Measurements from ENCODE around the gene KIF16B. TPM values are rescaled to one million over a fixed set of nuclear protein-coding genes. Genes with fewer than 3 reads are reported as not detected.

KIF16B gene
- total and polyA plus RNA-seq, 8 donors = 5.0 to 59.8 (median 24.2) TPM

DNA sequence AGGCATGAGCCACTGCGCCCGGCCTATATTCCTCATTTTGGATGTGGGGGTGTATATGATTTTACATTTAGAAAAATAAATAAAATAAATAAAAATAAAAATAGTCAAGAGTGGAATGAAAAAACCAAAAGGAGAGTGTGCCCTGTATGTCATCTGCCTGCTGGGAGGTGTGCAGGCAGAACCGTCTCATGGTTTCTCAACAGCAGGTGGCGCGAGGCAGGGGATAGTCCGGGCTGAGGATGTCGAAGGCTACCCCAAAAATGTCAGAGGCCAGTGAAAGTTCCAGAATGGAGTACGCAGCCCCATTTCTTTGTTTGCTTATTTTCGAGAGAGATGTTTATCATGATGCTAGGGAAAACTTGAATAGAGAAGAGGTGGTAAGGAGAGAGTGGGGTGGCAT, 16.4 kb upstream of the KIF16B start:
- Histone ChIP-seq H3K27me3 (no peaks in the 10 kb centered on the region), H3K4me1 (no peaks in the 10 kb centered on the region), H3K4me3 (no peak overlapping the region), H3K9me3 (no peaks in the 10 kb centered on the region), H3K27ac (no peak overlapping the region), H3K36me3 (no peaks in the 10 kb centered on the region)
- no peak for DNase-seq
- WGBS, 5 donors = 80 to 88% (median 84%) methylated on average over 9 of the region's 9 CpGs
- TF ChIP-seq, protein P1, sequence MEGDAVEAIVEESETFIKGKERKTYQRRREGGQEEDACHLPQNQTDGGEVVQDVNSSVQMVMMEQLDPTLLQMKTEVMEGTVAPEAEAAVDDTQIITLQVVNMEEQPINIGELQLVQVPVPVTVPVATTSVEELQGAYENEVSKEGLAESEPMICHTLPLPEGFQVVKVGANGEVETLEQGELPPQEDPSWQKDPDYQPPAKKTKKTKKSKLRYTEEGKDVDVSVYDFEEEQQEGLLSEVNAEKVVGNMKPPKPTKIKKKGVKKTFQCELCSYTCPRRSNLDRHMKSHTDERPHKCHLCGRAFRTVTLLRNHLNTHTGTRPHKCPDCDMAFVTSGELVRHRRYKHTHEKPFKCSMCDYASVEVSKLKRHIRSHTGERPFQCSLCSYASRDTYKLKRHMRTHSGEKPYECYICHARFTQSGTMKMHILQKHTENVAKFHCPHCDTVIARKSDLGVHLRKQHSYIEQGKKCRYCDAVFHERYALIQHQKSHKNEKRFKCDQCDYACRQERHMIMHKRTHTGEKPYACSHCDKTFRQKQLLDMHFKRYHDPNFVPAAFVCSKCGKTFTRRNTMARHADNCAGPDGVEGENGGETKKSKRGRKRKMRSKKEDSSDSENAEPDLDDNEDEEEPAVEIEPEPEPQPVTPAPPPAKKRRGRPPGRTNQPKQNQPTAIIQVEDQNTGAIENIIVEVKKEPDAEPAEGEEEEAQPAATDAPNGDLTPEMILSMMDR (IDR thresholded peaks at IDR 0.05) = no peak
- TF ChIP-seq EP300 (IDR thresholded peaks at IDR 0.05) (no peak), POLR2A (IDR thresholded peaks at IDR 0.05) (no peak), POLR2AphosphoS5 (IDR thresholded peaks at IDR 0.05) (no peak)
- intact Hi-C loops (cut with DNase I; ENCODE audit: low total_unique reads) = no loop called here

DNA sequence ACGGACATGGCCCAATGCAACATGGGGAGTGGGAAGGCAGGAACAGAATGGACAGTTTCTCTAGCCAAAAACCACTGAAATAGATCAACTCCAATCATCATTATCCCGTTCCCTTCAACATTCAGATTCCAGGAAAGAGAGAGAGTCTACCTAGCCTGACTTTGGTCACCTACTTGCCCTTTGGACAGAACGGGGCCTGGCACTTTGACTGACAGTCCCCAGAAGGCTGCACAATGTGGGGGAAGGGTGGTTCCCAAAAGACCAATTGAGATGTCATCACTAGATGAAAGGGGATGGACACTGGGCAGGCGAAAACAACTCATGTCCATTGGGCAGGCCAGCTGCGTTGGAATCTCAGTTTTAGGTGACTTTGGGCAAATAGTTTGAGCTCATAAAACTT, 15.0 kb upstream of the KIF16B start:
- H3K4me3 ChIP-seq = no peak overlapping the region
- H3K9me3 ChIP-seq = no peaks in the 10 kb centered on the region
- WGBS, 5 donors = 79 to 87% (median 83%) methylated on average over 5 of the region's 5 CpGs
- H3K27ac ChIP-seq = no peak overlapping the region
- no peak for DNase-seq
- H3K4me1 ChIP-seq = no peaks in the 10 kb centered on the region
- H3K27me3 ChIP-seq = peaks cover 0 to 3% (median 0%) of the 10 kb centered on the region in 3 donors
- TF ChIP-seq POLR2AphosphoS5 (IDR thresholded peaks at IDR 0.05) (no peak), EP300 (IDR thresholded peaks at IDR 0.05) (no peak), POLR2A (IDR thresholded peaks at IDR 0.05) (no peak)
- TF ChIP-seq, protein P1 (IDR thresholded peaks at IDR 0.05) = no peak
- intact Hi-C loops (cut with DNase I; ENCODE audit: low total_unique reads) = no loop called here
- H3K36me3 ChIP-seq = no peaks in the 10 kb centered on the region

DNA sequence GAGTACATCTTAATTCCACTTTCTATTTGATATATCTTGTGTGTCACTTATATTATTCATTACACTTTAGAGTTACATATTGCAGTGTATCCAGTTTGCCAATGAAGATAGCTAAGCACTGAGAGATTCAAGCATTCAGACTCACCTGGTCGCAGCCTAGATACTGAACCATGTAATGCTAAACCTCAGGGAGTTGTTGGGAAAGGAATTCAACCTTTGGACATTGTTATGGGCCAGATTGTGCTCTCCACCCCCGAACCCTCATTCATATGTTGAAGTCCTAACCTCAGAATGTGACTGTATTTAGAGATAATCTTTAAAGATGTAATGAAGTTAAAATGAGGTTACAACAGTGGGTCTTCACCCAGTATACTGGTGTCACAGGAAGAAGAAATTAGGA, 13.8 kb upstream of the KIF16B start:
- intact Hi-C loops (cut with DNase I; ENCODE audit: low total_unique reads) = no loop called here
- DNase-seq = no peak
- no peaks in the 10 kb centered on the region for H3K9me3 ChIP-seq
- 39 to 70% (median 52%) methylated on average over 2 of the region's 2 CpGs for WGBS, 5 donors
- no peaks in the 10 kb centered on the region for H3K36me3 ChIP-seq
- peaks cover 0 to 3% (median 0%) of the 10 kb centered on the region in 3 donors for H3K27me3 ChIP-seq
- no peaks in the 10 kb centered on the region for H3K4me1 ChIP-seq
- H3K27ac ChIP-seq = no peak overlapping the region
- TF ChIP-seq POLR2AphosphoS5 (IDR thresholded peaks at IDR 0.05) (no peak), EP300 (IDR thresholded peaks at IDR 0.05) (no peak)
- no peak overlapping the region for H3K4me3 ChIP-seq

DNA sequence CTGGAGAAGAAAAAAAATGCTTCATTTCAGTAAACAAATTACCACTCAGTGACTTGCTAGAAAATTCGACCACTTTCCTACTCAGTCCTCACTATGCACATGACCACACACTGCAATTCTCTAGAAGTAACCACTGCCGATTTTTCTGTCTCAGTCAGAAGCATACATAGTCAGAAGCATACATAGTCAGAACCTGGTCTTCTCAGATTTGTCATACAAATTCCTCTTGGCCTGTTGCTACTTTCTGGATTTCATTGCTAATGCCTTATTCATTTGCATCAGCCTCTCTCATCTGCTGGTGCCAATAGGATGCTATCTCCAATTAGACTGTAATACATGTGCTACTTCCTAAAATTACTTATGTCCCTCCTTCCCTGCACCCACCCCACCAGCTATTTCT, 10.2 kb upstream of the KIF16B start:
- TF ChIP-seq POLR2A (IDR thresholded peaks at IDR 0.05) (no peak), EP300 (IDR thresholded peaks at IDR 0.05) (no peak), POLR2AphosphoS5 (IDR thresholded peaks at IDR 0.05) (no peak)
- TF ChIP-seq, protein P1 (IDR thresholded peaks at IDR 0.05) = no peak
- WGBS, 5 donors = 58 to 76% (median 73%) methylated on average over 2 of the region's 2 CpGs

DNA sequence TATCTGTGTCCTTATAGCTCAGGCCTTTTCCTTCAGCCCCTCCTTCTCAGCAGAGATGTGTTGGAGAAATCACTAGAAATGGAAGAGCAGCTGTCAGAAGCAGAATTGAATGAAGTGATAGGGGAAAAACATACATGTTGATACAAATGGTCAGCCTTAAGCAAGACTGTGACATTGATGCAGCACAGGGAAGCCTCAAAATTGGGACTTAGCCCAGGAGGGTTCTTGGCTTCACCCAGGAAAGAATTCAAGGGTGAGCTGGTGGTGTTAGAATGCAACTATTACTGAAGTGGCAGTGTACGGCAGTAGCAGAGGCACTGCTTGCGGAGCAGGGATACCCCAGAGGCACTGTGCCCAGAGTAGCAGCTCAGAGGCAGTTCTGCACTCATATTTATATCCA, 8.0 kb upstream of the KIF16B start:
- H3K36me3 ChIP-seq = no peaks in the 10 kb centered on the region
- no peak overlapping the region for H3K4me3 ChIP-seq
- intact Hi-C loops (cut with DNase I; ENCODE audit: low total_unique reads) = no loop called here
- no peaks in the 10 kb centered on the region for H3K9me3 ChIP-seq
- H3K27me3 ChIP-seq = peaks cover 0 to 3% (median 0%) of the 10 kb centered on the region in 3 donors
- no peak for DNase-seq
- no peak overlapping the region for H3K27ac ChIP-seq
- TF ChIP-seq EP300 (IDR thresholded peaks at IDR 0.05) (no peak), POLR2AphosphoS5 (IDR thresholded peaks at IDR 0.05) (no peak), POLR2A (IDR thresholded peaks at IDR 0.05) (no peak)
- TF ChIP-seq, protein P1 (IDR thresholded peaks at IDR 0.05) = no peak
- H3K4me1 ChIP-seq = peaks cover 0 to 19% (median 5%) of the 10 kb centered on the region in 4 donors
- 69 to 96% (median 89%) methylated on average over 2 of the region's 2 CpGs for WGBS, 5 donors

More for the DNA sequence above, 10.2 kb upstream of the KIF16B start:
- intact Hi-C loops (cut with DNase I; ENCODE audit: low total_unique reads) = no loop called here
- Histone ChIP-seq H3K9me3 (no peaks in the 10 kb centered on the region), H3K27ac (no peak overlapping the region), H3K36me3 (no peaks in the 10 kb centered on the region), H3K27me3 (peaks cover 0 to 3% (median 0%) of the 10 kb centered on the region in 3 donors), H3K4me3 (no peak overlapping the region), H3K4me1 (peaks cover 0 to 19% (median 5%) of the 10 kb centered on the region in 4 donors)
- DNase-seq = no peak

All from stomach (tissue), 9 donors.